ENCODE data around the gene TMC6. TPM values are rescaled to one million over a fixed set of nuclear protein-coding genes. Genes with fewer than 3 reads are reported as not detected.
"Not testable (repeated sequence)": the region's sequence is repeated elsewhere in the genome, so short reads cannot be mapped to it uniquely, and the experiment has no call there.

The TMC6 gene
- total RNA-seq, 1 donor from 2014 or later = 95.0 TPM

GRCh38 chr17:78115803-78116202 lies 12.8 kb downstream of the TMC6 start:
- DNase-seq (ENCODE audit: low spot score); intact Hi-C loops (cut with DNase I); ATAC-seq: not testable (repeated sequence)

GRCh38 chr17:78114831-78115723 lies 13.5 kb downstream of the TMC6 start:
- ATAC-seq = peak; percentile 18
- intact Hi-C loops (cut with DNase I) = loop anchor here (5.0 kb wide), 2 partner anchors 62 to 137 kb away; no protein-coding TSS in a partner anchor
- peak; percentile 58 for DNase-seq (ENCODE audit: low spot score)

- intact Hi-C loops (cut with DNase I) = loop anchor here (5.0 kb wide), 2 partner anchors 63 to 138 kb away; no protein-coding TSS in a partner anchor
- ATAC-seq (no peak), DNase-seq (ENCODE audit: low spot score) (peak; percentile 48)
These were observed 14.5 kb downstream of the TMC6 start for GRCh38 chr17:78113804-78114785.

- DNase-seq (ENCODE audit: low spot score) = peak; percentile 88
- peak; percentile 77 for ATAC-seq
- intact Hi-C loops (cut with DNase I) = loop anchor here (5.0 kb wide), 2 partner anchors 65 to 140 kb away; no protein-coding TSS in a partner anchor
These were observed 15.8 kb downstream of the TMC6 start for GRCh38 chr17:78112518-78113471.

- ATAC-seq (no peak), DNase-seq (ENCODE audit: low spot score) (no peak)
- intact Hi-C loops (cut with DNase I) = loop anchor here (5.0 kb wide), 2 partner anchors 65 to 140 kb away; no protein-coding TSS in a partner anchor
These were observed 16.6 kb downstream of the TMC6 start for GRCh38 chr17:78111727-78112517.

- intact Hi-C loops (cut with DNase I) = loop anchor here (5.0 kb wide), 2 partner anchors 66 to 141 kb away; no protein-coding TSS in a partner anchor
- ATAC-seq = no peak
- no peak for DNase-seq (ENCODE audit: low spot score)
These were observed 17.4 kb downstream of the TMC6 start for GRCh38 chr17:78111016-78111726.

- ATAC-seq = no peak
- no peak for DNase-seq (ENCODE audit: low spot score)
- intact Hi-C loops (cut with DNase I) = loop anchor here (5.0 kb wide), 2 partner anchors 67 to 142 kb away; no protein-coding TSS in a partner anchor
These were observed 18.1 kb downstream of the TMC6 start for GRCh38 chr17:78110363-78111015.

- DNase-seq (ENCODE audit: low spot score) (no peak), ATAC-seq (no peak)
- intact Hi-C loops (cut with DNase I) = no loop called here
These were observed 19.1 kb downstream of the TMC6 start for GRCh38 chr17:78109489-78109761.

GRCh38 chr17:78108726-78109488 lies 19.6 kb downstream of the TMC6 start:
- no peak for DNase-seq (ENCODE audit: low spot score)
- intact Hi-C loops (cut with DNase I) = no loop called here
- ATAC-seq = peak; percentile 20

GRCh38 chr17:78107976-78108725 lies 20.4 kb downstream of the TMC6 start:
- ATAC-seq (no peak), DNase-seq (ENCODE audit: low spot score) (no peak)
- intact Hi-C loops (cut with DNase I) = no loop called here

GRCh38 chr17:78107457-78107856 lies 21.1 kb downstream of the TMC6 start:
- no peak for DNase-seq (ENCODE audit: low spot score)
- no peak for ATAC-seq
- intact Hi-C loops (cut with DNase I) = no loop called here

- intact Hi-C loops (cut with DNase I) = no loop called here
- DNase-seq (ENCODE audit: low spot score) = no peak
- no peak for ATAC-seq
These were observed 22.3 kb downstream of the TMC6 start for GRCh38 chr17:78106211-78106610.

- intact Hi-C loops (cut with DNase I) = no loop called here
- ATAC-seq (no peak), DNase-seq (ENCODE audit: low spot score) (no peak)
These were observed 23.0 kb downstream of the TMC6 start for GRCh38 chr17:78105551-78105950.

- no peak for ATAC-seq
These were observed 23.5 kb downstream of the TMC6 start for GRCh38 chr17:78105101-78105500.

GRCh38 chr17:78104540-78104941 lies 24.0 kb downstream of the TMC6 start:
- intact Hi-C loops (cut with DNase I) = no loop called here
- ATAC-seq (no peak), DNase-seq (ENCODE audit: low spot score) (no peak)

More at GRCh38 chr17:78105101-78105500, 23.5 kb downstream of the TMC6 start:
- intact Hi-C loops (cut with DNase I) = no loop called here
- no peak for DNase-seq (ENCODE audit: low spot score)

Measured in sciatic nerve (tissue), 2 donors.